Tibial nerve (tissue), 4 donors: ENCODE measurements around the gene ASCL4. TPM values are rescaled to one million over a fixed set of nuclear protein-coding genes. Genes with fewer than 3 reads are reported as not detected.
A peak's percentile ranks its signal among the peaks of the same experiment; 100 is the strongest.

Experiments used
- DNase-seq, 2 donors: peaks; one replicate each; pipeline ENCODE4 v3.0.0-alpha.2; 2019; ENCODE audit warnings: low spot score in 2 of 2
- H3K27ac ChIP-seq, 4 donors: fragments of 200-600 bp; sonication (generic) in 3 of 4; one replicate each; pipeline ENCODE4 v1.5.1; 2017 to 2019; ENCODE audit warnings: mild to moderate bottlenecking in 1 of 4
- H3K27me3 ChIP-seq, 2 donors: fragments of 200-600 bp; sonication (generic) in 1 of 2; one replicate each; pipeline versions ENCODE4 v1.5.1 to v1.6.0; 2017 to 2019
- H3K36me3 ChIP-seq, 3 donors: fragments of 200-600 bp; sonication (generic); one replicate each; pipeline ENCODE4 v1.5.1; 2018 to 2019
- H3K4me1 ChIP-seq, 4 donors: fragments of 200-600 bp; sonication (generic) in 3 of 4; one replicate each; pipeline ENCODE4 v1.5.1; 2017 to 2019
- H3K4me3 ChIP-seq, 4 donors: fragments of 200-600 bp; sonication (generic) in 3 of 4; one replicate each; pipeline ENCODE4 v1.5.1; 2017 to 2019; ENCODE audit warnings: mild to moderate bottlenecking in 1 of 4, moderate library complexity in 1 of 4
- H3K9me3 ChIP-seq, 4 donors: fragments of 200-600 bp; sonication (generic) in 3 of 4; one replicate each; pipeline ENCODE4 v1.5.1; 2017 to 2019
- CTCF ChIP-seq, 5 experiments: fragments of 200-600 bp in 3 of 5; fragments of 450-650 bp in 2 of 5; sonication (generic) in 3 of 5; IDR thresholded peaks; one replicate each; pipeline ENCODE4 v1.5.1; 2016 to 2019; ENCODE audit warnings: antibody characterized with exemption in 5 of 5, mild to moderate bottlenecking in 3 of 5, moderate library complexity in 2 of 5
- EP300 ChIP-seq, 2 donors: sonication (generic); formaldehyde crosslinking; IDR thresholded peaks; one replicate each; pipeline ENCODE4 v1.6.1; 2017; ENCODE audit warnings: antibody characterized with exemption in 2 of 2, mild to moderate bottlenecking in 1 of 2
- POLR2A ChIP-seq, 2 donors: fragments of 450-650 bp; IDR thresholded peaks; one replicate each; pipeline ENCODE4 v1.6.1; 2017; ENCODE audit warnings: antibody characterized with exemption in 2 of 2, mild to moderate bottlenecking in 2 of 2, moderate library complexity in 2 of 2
- WGBS, 2 donors: methylation state at CpG; one replicate each; pipeline ENCODE4 v1.1.5; 2018; 5-methylcytosine and 5-hydroxymethylcytosine counted together
- total RNA-seq, 4 donors: library from RNA; depleted of rRNA; stranded (reverse); fragments of >200 nt; gene quantifications; one replicate each; pipeline ENCODE4 v1.1.0, GENCODE V29; 2016

Gene ASCL4
- total RNA-seq, 4 donors from 2014 or later: 0.22 to 0.39 TPM; not detected in 2

- Histone ChIP-seq H3K9me3 (no peaks in the 10 kb centered on the region), H3K36me3 (peaks cover 2 to 27% (median 8%) of the 10 kb centered on the region in 3 donors), H3K4me1 (peaks cover 3 to 32% (median 20%) of the 10 kb centered on the region in 4 donors), H3K27ac (peak overlapping the region in 3 of 4 donors; percentile 13 to 86 (median 81)), H3K4me3 (peak overlapping the region in 3 of 4 donors; percentile 67 to 90 (median 68)), H3K27me3 (no peaks in the 10 kb centered on the region)
- 18 to 21% methylated on average over 3 of the region's 3 CpGs for WGBS, 2 donors
- no peak for DNase-seq
- TF ChIP-seq POLR2A (IDR thresholded peaks at IDR 0.05) (no peak), EP300 (IDR thresholded peaks at IDR 0.05) (no peak), CTCF (IDR thresholded peaks at IDR 0.05) (no peak)
These were observed 15.1 kb upstream of the ASCL4 start for GRCh38 chr12:107759410-107759809.

GRCh38 chr12:107760207-107760808 is 14.2 kb upstream of the ASCL4 start:
- Histone ChIP-seq H3K27me3 (no peaks in the 10 kb centered on the region), H3K36me3 (peaks cover 0 to 18% (median 4%) of the 10 kb centered on the region in 3 donors), H3K4me3 (peak overlapping the region; percentile 67 to 90 (median 75)), H3K9me3 (no peaks in the 10 kb centered on the region), H3K27ac (peak overlapping the region in 3 of 4 donors; percentile 77 to 86 (median 81)), H3K4me1 (peaks cover 3 to 32% (median 20%) of the 10 kb centered on the region in 4 donors)
- peak in 1 of 2 donors; percentile 11 for DNase-seq
- 1 to 4% methylated on average over 21 to 25 of the region's 30 CpGs for WGBS, 2 donors
- no peak for TF ChIP-seq POLR2A (IDR thresholded peaks at IDR 0.05)

GRCh38 chr12:107760809-107761501 is 13.5 kb upstream of the ASCL4 start, which contains the start of gene PRDM4:
PRDM4 (minus strand) TSS chr12:107761137; CDS start chr12:107760515, 622 bp downstream.
- Histone ChIP-seq H3K4me3 (peak within 1 kb of the TSS; percentile 67 to 90 (median 75)), H3K36me3 (peaks cover 0 to 12% (median 1%) of the 10 kb centered on the region in 3 donors), H3K27ac (peak within 1 kb of the TSS in 3 of 4 donors; percentile 80 to 86 (median 81)), H3K9me3 (no peaks in the 10 kb centered on the region), H3K27me3 (no peaks in the 10 kb centered on the region), H3K4me1 (peaks cover 3 to 32% (median 20%) of the 10 kb centered on the region in 4 donors)
- peak; percentile 46 to 76 (median 48) for TF ChIP-seq CTCF (IDR thresholded peaks at IDR 0.05)
- TF ChIP-seq EP300 (IDR thresholded peaks at IDR 0.05): peak in 1 of 2 donors; percentile 86
- TF ChIP-seq POLR2A (IDR thresholded peaks at IDR 0.05): peak; percentile 85 to 92
- DNase-seq: peak; percentile 77 to 83
- WGBS, 2 donors: 0 to 1% methylated on average over 5 to 27 of the region's 83 CpGs

GRCh38 chr12:107761502-107761904 is 13.0 kb upstream of the ASCL4 start:
- H3K27me3 ChIP-seq: no peaks in the 10 kb centered on the region
- no peak for DNase-seq
- TF ChIP-seq POLR2A (IDR thresholded peaks at IDR 0.05) (no peak), EP300 (IDR thresholded peaks at IDR 0.05) (no peak), CTCF (IDR thresholded peaks at IDR 0.05) (no peak)
- H3K36me3 ChIP-seq: peaks cover 0 to 6% (median 0%) of the 10 kb centered on the region in 3 donors
- no peaks in the 10 kb centered on the region for H3K9me3 ChIP-seq
- 1 to 2% methylated on average over 12 of the region's 12 CpGs for WGBS, 2 donors
- peaks cover 3 to 32% (median 20%) of the 10 kb centered on the region in 4 donors for H3K4me1 ChIP-seq
- H3K27ac ChIP-seq: peak overlapping the region in 3 of 4 donors; percentile 53 to 86 (median 80)
- H3K4me3 ChIP-seq: peak overlapping the region; percentile 54 to 82 (median 68)

DNA sequence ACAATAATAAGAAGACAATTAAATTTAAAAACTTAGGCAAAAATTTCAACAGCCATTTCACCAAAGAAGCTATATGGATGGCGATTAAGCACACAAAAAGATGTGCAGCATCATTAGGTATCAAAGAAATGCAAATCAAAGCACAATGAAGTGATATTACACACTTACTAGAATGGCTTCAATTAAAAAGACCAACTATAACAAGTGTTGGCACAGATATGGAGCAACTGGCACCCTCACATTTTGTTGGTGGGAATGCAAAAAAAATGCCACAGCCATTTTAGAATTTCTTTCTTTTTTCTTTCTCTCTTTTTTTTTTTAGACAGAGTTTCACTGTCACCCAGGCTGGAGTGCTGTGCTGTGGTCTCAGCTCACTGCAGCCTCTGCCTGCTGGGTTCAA is 11.6 kb upstream of the ASCL4 start:
- H3K36me3 ChIP-seq: no peaks in the 10 kb centered on the region
- no peak overlapping the region for H3K27ac ChIP-seq
- no peaks in the 10 kb centered on the region for H3K27me3 ChIP-seq
- peaks cover 3 to 27% (median 20%) of the 10 kb centered on the region in 4 donors for H3K4me1 ChIP-seq
- H3K9me3 ChIP-seq: no peaks in the 10 kb centered on the region
- H3K4me3 ChIP-seq: no peak overlapping the region
- TF ChIP-seq CTCF (IDR thresholded peaks at IDR 0.05): no peak
- no peak for DNase-seq
- WGBS, 2 donors: 86 to 88% methylated on average over 1 of the region's 1 CpG
